Medulla oblongata (tissue), 1 donor: ENCODE data around the gene BTC.
"Not testable (repeated sequence)": the region's sequence is repeated elsewhere in the genome, so short reads cannot be mapped to it uniquely, and the experiment has no call there.

Experiments used
- DNase-seq: peaks from one replicate; pipeline ENCODE4 v3.0.0-alpha.2; 2015; ENCODE audit errors: extremely low spot score

BTC gene

GRCh38 chr4:74794382-74795010 lies at the start of gene BTC:
Gene BTC (minus strand): TSS chr4:74794523. CDS start chr4:74794325, 198 bp downstream.
- peak; percentile 9 for DNase-seq

GRCh38 chr4:74840936-74841509 lies 46.7 kb upstream of the BTC start:
- no peak for DNase-seq

GRCh38 chr4:74838746-74839370 lies 44.5 kb upstream of the BTC start:
- DNase-seq: no peak

GRCh38 chr4:74830928-74831327 lies 36.6 kb upstream of the BTC start:
- no peak for DNase-seq

- no peak for DNase-seq
Measured at GRCh38 chr4:74823194-74823593, 28.9 kb upstream of the BTC start.

- no peak for DNase-seq
Measured at GRCh38 chr4:74822603-74823002, 28.3 kb upstream of the BTC start.

- DNase-seq: no peak
Measured at GRCh38 chr4:74821541-74821940, 27.2 kb upstream of the BTC start.

- no peak for DNase-seq
Measured at GRCh38 chr4:74814052-74814451, 19.7 kb upstream of the BTC start.

GRCh38 chr4:74812056-74812455 lies 17.7 kb upstream of the BTC start:
- not testable (repeated sequence) for DNase-seq

GRCh38 chr4:74805601-74806000 lies 11.3 kb upstream of the BTC start:
- DNase-seq: no peak

- no peak for DNase-seq
Measured at GRCh38 chr4:74800310-74800709, 6.0 kb upstream of the BTC start.

- no peak for DNase-seq
Measured at GRCh38 chr4:74796631-74797030, 2.3 kb upstream of the BTC start.

- DNase-seq: no peak
Measured at GRCh38 chr4:74793757-74794381, 454 bp downstream of the BTC start.

GRCh38 chr4:74790652-74791051 lies 3.7 kb downstream of the BTC start:
- no peak for DNase-seq

GRCh38 chr4:74789518-74789917 lies 4.8 kb downstream of the BTC start:
- no peak for DNase-seq

GRCh38 chr4:74777531-74777930 lies 16.8 kb downstream of the BTC start:
- DNase-seq: no peak

GRCh38 chr4:74772783-74773182 lies 21.5 kb downstream of the BTC start:
- DNase-seq: no peak

- DNase-seq: no peak
Measured at GRCh38 chr4:74772106-74772505, 22.2 kb downstream of the BTC start.

- no peak for DNase-seq
Measured at GRCh38 chr4:74770226-74770910, 24.0 kb downstream of the BTC start.

GRCh38 chr4:74768857-74769525 lies 25.3 kb downstream of the BTC start:
- no peak for DNase-seq

- DNase-seq: no peak
Measured at GRCh38 chr4:74764119-74764518, 30.2 kb downstream of the BTC start.
